Keratinocyte (primary cell): Measurements from ENCODE around the gene PTPRN2. TPM values are rescaled to one million over a fixed set of nuclear protein-coding genes. Genes with fewer than 3 reads are reported as not detected.

ENCODE experiments used
- DNase-seq: peaks from one replicate; pipeline ENCODE4 v3.0.0-alpha.2; 2011; ENCODE audit warnings: low read depth, missing footprints, low spot score
- FAIRE-seq: peaks from 2 replicates; lab custom pipeline; 2011; peaks lifted over from hg19 to GRCh38; lab: Jason Lieb, UNC
- H2AFZ ChIP-seq: 2 replicates; pipeline ENCODE4 v1.6.0; 2012; ENCODE audit warnings: low read length, control low read depth, inconsistent platforms; ENCODE audit not compliant: control insufficient read depth
- H3K27ac ChIP-seq: 2 replicates; pipeline ENCODE4 v1.5.1; 2011; ENCODE audit warnings: low read length; ENCODE audit not compliant: control insufficient read depth, insufficient read depth
- H3K27me3 ChIP-seq: 3 replicates; pipeline ENCODE4 v1.6.0; 2011; ENCODE audit warnings: low read length; ENCODE audit not compliant: control insufficient read depth, insufficient read depth; ENCODE audit errors: extremely low read depth
- H3K36me3 ChIP-seq, 2 experiments: 2 replicates in 1 of 2; 3 replicates in 1 of 2; pipeline ENCODE4 v1.5.1; 2011; ENCODE audit warnings: low read length in 2 of 2, mild to moderate bottlenecking in 1 of 2; ENCODE audit not compliant: control insufficient read depth in 2 of 2, insufficient read depth in 2 of 2; ENCODE audit errors: extremely low read depth in 1 of 2
- H3K4me1 ChIP-seq: 3 replicates; pipeline ENCODE4 v1.5.1; 2011; ENCODE audit warnings: low read length; ENCODE audit not compliant: control insufficient read depth, insufficient read depth; ENCODE audit errors: extremely low read depth
- H3K4me2 ChIP-seq: 3 replicates; pipeline ENCODE4 v1.6.0; 2011; ENCODE audit warnings: low read depth, low read length; ENCODE audit not compliant: control insufficient read depth, insufficient read depth; ENCODE audit errors: extremely low read depth
- H3K4me3 ChIP-seq, 3 experiments: fragments of 200-600 bp in 1 of 3; sonication (generic) in 1 of 3; 2 replicates in 2 of 3; 3 replicates in 1 of 3; pipeline ENCODE4 v1.5.1; 2011 to 2016; ENCODE audit warnings: low read length in 3 of 3, mild to moderate bottlenecking in 3 of 3, control low read depth in 2 of 3, inconsistent platforms in 1 of 3, low read depth in 1 of 3, mixed read lengths in 1 of 3, mixed run types in 1 of 3, moderate library complexity in 1 of 3; ENCODE audit not compliant: control insufficient read depth in 2 of 3, insufficient read depth in 2 of 3; ENCODE audit errors: extremely low read depth in 1 of 3
- H3K79me2 ChIP-seq: 2 replicates; pipeline ENCODE4 v1.6.0; 2012; ENCODE audit warnings: low read length; ENCODE audit not compliant: control insufficient read depth, insufficient read depth
- H3K9ac ChIP-seq: 3 replicates; pipeline ENCODE4 v1.6.0; 2011; ENCODE audit warnings: low read length; ENCODE audit not compliant: control insufficient read depth, insufficient read depth; ENCODE audit errors: extremely low read depth
- H3K9me1 ChIP-seq: 3 replicates; pipeline ENCODE4 v1.6.0; 2011; ENCODE audit warnings: low read length; ENCODE audit not compliant: control insufficient read depth, insufficient read depth; ENCODE audit errors: extremely low read depth
- H3K9me3 ChIP-seq: 2 replicates; pipeline ENCODE4 v1.5.1; 2012; ENCODE audit warnings: low read depth, low read length; ENCODE audit not compliant: control insufficient read depth
- H4K20me1 ChIP-seq: 3 replicates; pipeline ENCODE4 v1.6.0; 2011; ENCODE audit warnings: low read length; ENCODE audit not compliant: control insufficient read depth, insufficient read depth; ENCODE audit errors: extremely low read depth
- EZH2 ChIP-seq: IDR thresholded peaks from one replicate; pipeline ENCODE4 v1.6.1; 2012; ENCODE audit warnings: inconsistent platforms, mild to moderate bottlenecking, low read length, moderate library complexity
- dilution Hi-C: fragments of 300-500 bp; cut with MboI; formaldehyde crosslinking; loops from one replicate; pipeline ENCODE4 v1.7.0; 2020; ENCODE audit warnings: low sequenced_read_pairs; ENCODE audit not compliant: extremely low pct_ligation_motif_present
- polyA plus RNA-seq, 5 experiments: library from polyadenylated mRNA; depleted of rRNA in 3 of 5; stranded (reverse) in 3 of 5; stranded (forward) in 1 of 5; unstranded in 1 of 5; fragments of >200 nt; gene quantifications; 1 replicate in 1 of 5; 2 replicates in 3 of 5; 3 replicates in 1 of 5; pipeline versions ENCODE4 v1.2.1 to v1.2.3, GENCODE V29; 2011 to 2012; ENCODE audit warnings: missing spikeins in 2 of 5, low read depth in 1 of 5, low replicate concordance in 1 of 5
- TF ChIP-seq, protein P1 (sequence below), 3 experiments: IDR thresholded peaks in 1 of 3; conservative IDR thresholded peaks in 1 of 3; optimal IDR thresholded peaks in 1 of 3; 2 replicates in 2 of 3; 3 replicates in 1 of 3; pipeline versions ENCODE3 to v1.5.1; 2011; ENCODE audit warnings: low read length in 3 of 3, mild to moderate bottlenecking in 3 of 3, moderate library complexity in 2 of 3, control low read depth in 1 of 3, inconsistent platforms in 1 of 3; ENCODE audit not compliant: insufficient read depth in 2 of 3; ENCODE audit errors: extremely low read depth in 1 of 3

The PTPRN2 gene
- polyA plus RNA-seq, 1 donor (not counting 4 experiments of a cell fraction or from before 2014, with no cell fraction given), result not detected

DNA sequence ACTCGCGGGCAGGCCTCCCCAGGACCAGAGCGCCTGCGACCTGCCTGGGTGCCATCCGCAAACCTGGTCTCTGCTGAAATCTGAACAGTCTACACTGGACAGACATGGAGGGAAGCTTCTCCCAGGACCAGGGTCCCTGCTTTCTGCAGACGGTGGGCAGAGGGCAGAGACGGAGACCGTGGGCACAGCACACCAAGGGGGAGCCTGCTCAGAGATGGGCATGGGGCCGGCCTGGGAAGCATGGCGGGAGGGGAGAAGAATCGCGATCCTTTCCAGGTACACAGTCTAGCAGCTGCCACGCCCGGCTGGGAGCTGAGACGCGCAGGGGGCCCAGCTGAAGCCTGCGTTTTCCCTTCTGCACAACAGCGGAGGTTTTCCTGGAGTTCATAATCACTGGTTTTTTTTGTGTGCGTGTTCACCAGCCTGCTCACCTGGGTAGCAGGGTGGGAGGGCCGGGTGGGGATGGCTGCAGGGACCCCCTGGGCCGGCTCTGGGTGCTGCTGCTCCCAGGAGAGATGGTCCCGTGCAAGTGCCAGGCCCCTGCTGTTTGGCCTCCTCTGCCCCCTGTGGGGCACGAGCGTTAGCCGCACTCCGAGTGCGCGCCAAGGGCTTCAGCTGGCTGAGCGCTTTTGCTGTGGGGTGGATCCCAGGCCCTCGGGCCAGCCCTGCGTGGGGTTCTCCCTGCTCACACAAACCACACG, 802.0 kb downstream of the PTPRN2 start:
- Histone ChIP-seq H3K9me3 (peaks cover 21% of the 10 kb centered on the region), H3K79me2 (no peaks in the 10 kb centered on the region)
- FAIRE-seq, result no peak

DNA sequence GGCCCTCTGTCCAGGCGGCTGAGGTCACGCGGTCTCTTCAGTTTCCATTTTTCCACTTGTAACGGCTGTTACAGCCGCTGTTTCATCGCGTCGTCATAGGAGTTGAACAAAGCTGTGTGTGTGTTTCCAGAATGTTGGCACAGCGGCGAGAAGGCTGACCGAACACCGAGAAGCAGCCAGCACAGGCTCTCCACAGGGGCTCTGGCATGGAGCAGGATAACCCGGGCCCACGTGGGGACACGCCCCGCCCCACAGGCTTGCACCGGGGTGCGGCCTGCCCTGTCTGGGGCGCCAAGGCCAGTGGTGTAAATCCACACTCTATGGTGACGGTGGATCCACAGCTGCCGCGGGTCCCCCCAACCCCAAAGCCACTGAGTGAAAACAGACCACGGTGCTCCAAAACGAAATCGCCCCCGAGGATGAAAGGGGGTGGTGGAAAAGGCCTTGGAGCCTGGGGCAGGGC, 802.6 kb downstream of the PTPRN2 start:
- H3K27ac ChIP-seq, result no peak overlapping the region
- no peaks in the 10 kb centered on the region for H4K20me1 ChIP-seq
- H3K4me2 ChIP-seq, result no peak overlapping the region
- no peaks in the 10 kb centered on the region for H3K27me3 ChIP-seq
- no peak overlapping the region for H2AFZ ChIP-seq
- no peak for TF ChIP-seq EZH2
- TF ChIP-seq, protein P1, sequence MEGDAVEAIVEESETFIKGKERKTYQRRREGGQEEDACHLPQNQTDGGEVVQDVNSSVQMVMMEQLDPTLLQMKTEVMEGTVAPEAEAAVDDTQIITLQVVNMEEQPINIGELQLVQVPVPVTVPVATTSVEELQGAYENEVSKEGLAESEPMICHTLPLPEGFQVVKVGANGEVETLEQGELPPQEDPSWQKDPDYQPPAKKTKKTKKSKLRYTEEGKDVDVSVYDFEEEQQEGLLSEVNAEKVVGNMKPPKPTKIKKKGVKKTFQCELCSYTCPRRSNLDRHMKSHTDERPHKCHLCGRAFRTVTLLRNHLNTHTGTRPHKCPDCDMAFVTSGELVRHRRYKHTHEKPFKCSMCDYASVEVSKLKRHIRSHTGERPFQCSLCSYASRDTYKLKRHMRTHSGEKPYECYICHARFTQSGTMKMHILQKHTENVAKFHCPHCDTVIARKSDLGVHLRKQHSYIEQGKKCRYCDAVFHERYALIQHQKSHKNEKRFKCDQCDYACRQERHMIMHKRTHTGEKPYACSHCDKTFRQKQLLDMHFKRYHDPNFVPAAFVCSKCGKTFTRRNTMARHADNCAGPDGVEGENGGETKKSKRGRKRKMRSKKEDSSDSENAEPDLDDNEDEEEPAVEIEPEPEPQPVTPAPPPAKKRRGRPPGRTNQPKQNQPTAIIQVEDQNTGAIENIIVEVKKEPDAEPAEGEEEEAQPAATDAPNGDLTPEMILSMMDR (optimal IDR thresholded peaks at IDR 0.05 in 1 of 3, IDR thresholded peaks at IDR 0.05 in 1 of 3, conservative IDR thresholded peaks at IDR 0.05 in 1 of 3; ENCODE audit: extremely low read depth in 1 of 3, insufficient read depth in 2 of 3, low read length in 3 of 3), result no peak
- no peaks in the 10 kb centered on the region for H3K79me2 ChIP-seq
- dilution Hi-C loops, result no loop called here
- H3K9me3 ChIP-seq, result peaks cover 25% of the 10 kb centered on the region
- no peaks in the 10 kb centered on the region for H3K9me1 ChIP-seq
- DNase-seq (no peak), FAIRE-seq (no peak)
- H3K4me1 ChIP-seq, result no peaks in the 10 kb centered on the region
- no peak overlapping the region for H3K9ac ChIP-seq
- H3K4me3 ChIP-seq, result no peak overlapping the region
- H3K36me3 ChIP-seq, result no peaks in the 10 kb centered on the region

More for the DNA sequence above, 802.0 kb downstream of the PTPRN2 start:
- no peak overlapping the region for H3K27ac ChIP-seq
- no peaks in the 10 kb centered on the region for H3K4me1 ChIP-seq
- H3K36me3 ChIP-seq, result no peaks in the 10 kb centered on the region
- no peak overlapping the region for H3K9ac ChIP-seq
- DNase-seq, result no peak
- no peaks in the 10 kb centered on the region for H3K27me3 ChIP-seq
- H3K4me3 ChIP-seq, result no peak overlapping the region
- no peaks in the 10 kb centered on the region for H3K9me1 ChIP-seq
- H3K4me2 ChIP-seq, result no peak overlapping the region
- dilution Hi-C loops, result no loop called here
- TF ChIP-seq, protein P1 (optimal IDR thresholded peaks at IDR 0.05 in 1 of 3, IDR thresholded peaks at IDR 0.05 in 1 of 3, conservative IDR thresholded peaks at IDR 0.05 in 1 of 3; ENCODE audit: extremely low read depth in 1 of 3, insufficient read depth in 2 of 3, low read length in 3 of 3), result no peak
- TF ChIP-seq EZH2, result no peak
- no peaks in the 10 kb centered on the region for H4K20me1 ChIP-seq
- H2AFZ ChIP-seq, result no peak overlapping the region
